HG03571 (cell line): ENCODE data around the gene CELF4.

Experiments
- ATAC-seq: cut with Tn5 transposase; IDR thresholded peaks from one replicate; pipeline ENCODE4 v1.9.1; 2021; ENCODE audit not compliant: unreplicated experiment

The CELF4 gene

GRCh38 chr18:37330173-37330572 lies 235.4 kb downstream of the CELF4 start:
- no peak for ATAC-seq

GRCh38 chr18:37328946-37329719 lies 236.5 kb downstream of the CELF4 start:
- ATAC-seq = no peak

- no peak for ATAC-seq
These were observed 238.5 kb downstream of the CELF4 start for GRCh38 chr18:37327063-37327577.

GRCh38 chr18:37322492-37323035 lies 243.0 kb downstream of the CELF4 start:
- ATAC-seq = no peak

- no peak for ATAC-seq
These were observed 243.8 kb downstream of the CELF4 start for GRCh38 chr18:37321582-37322491.

- no peak for ATAC-seq
These were observed 245.3 kb downstream of the CELF4 start for GRCh38 chr18:37320317-37320716.

- ATAC-seq = no peak
These were observed 246.9 kb downstream of the CELF4 start for GRCh38 chr18:37318360-37319355.

- ATAC-seq = no peak
These were observed 248.1 kb downstream of the CELF4 start for GRCh38 chr18:37317486-37317885.

GRCh38 chr18:37316468-37316867 lies 249.1 kb downstream of the CELF4 start:
- no peak for ATAC-seq

GRCh38 chr18:37315935-37316334 lies 249.7 kb downstream of the CELF4 start:
- no peak for ATAC-seq

GRCh38 chr18:37314534-37314933 lies 251.1 kb downstream of the CELF4 start:
- ATAC-seq = no peak

- ATAC-seq = no peak
These were observed 252.0 kb downstream of the CELF4 start for GRCh38 chr18:37313624-37314023.

GRCh38 chr18:37309861-37310260 lies 255.7 kb downstream of the CELF4 start:
- no peak for ATAC-seq

GRCh38 chr18:37309059-37309458 lies 256.5 kb downstream of the CELF4 start:
- no peak for ATAC-seq

GRCh38 chr18:37307181-37307580 lies 258.4 kb downstream of the CELF4 start:
- ATAC-seq = no peak

GRCh38 chr18:37306432-37306831 lies 259.2 kb downstream of the CELF4 start:
- ATAC-seq = no peak

GRCh38 chr18:37305066-37305465 lies 260.5 kb downstream of the CELF4 start:
- ATAC-seq = no peak

GRCh38 chr18:37304012-37304680 lies 261.5 kb downstream of the CELF4 start:
- ATAC-seq = no peak

- no peak for ATAC-seq
These were observed 262.6 kb downstream of the CELF4 start for GRCh38 chr18:37303009-37303408.

GRCh38 chr18:37302519-37302918 lies 263.1 kb downstream of the CELF4 start:
- no peak for ATAC-seq
